Stimulated activated CD4-positive, alpha-beta T cell treated with anti-CD3 and anti-CD28 coated beads, Interleukin-12 subunit alpha, Interleukin-12 subunit beta, amount 100 ng/mL, for 48 hours (primary cell): ENCODE results near the gene NIPSNAP3A.

Experiments
- DNase-seq, 3 donors: peaks; one replicate each; pipeline ENCODE4 v3.0.0-alpha.2; 2020; ENCODE audit warnings: low read depth in 2 of 3, low spot score in 1 of 3

Gene NIPSNAP3A

GRCh38 chr9:104805441-104805840, 58.0 kb downstream of the NIPSNAP3A start:
- no peak for DNase-seq

GRCh38 chr9:104808035-104808614, 60.6 kb downstream of the NIPSNAP3A start:
- DNase-seq, result no peak
